Stimulated activated CD4-positive, alpha-beta T cell treated with anti-CD3 and anti-CD28 coated beads, Interleukin-2, amount 100 ng/mL, for 4 hours (primary cell): ENCODE measurements around the gene SPOCK1.
"Not testable (repeated sequence)": the region's sequence is repeated elsewhere in the genome, so short reads cannot be mapped to it uniquely, and the experiment has no call there.

Experiments
- DNase-seq: peaks from one replicate; pipeline ENCODE4 v3.0.0-alpha.2; 2020; ENCODE audit warnings: low read depth

SPOCK1 gene

GRCh38 chr5:137395011-137395755, 103.9 kb downstream of the SPOCK1 start:
- no peak for DNase-seq

DNA sequence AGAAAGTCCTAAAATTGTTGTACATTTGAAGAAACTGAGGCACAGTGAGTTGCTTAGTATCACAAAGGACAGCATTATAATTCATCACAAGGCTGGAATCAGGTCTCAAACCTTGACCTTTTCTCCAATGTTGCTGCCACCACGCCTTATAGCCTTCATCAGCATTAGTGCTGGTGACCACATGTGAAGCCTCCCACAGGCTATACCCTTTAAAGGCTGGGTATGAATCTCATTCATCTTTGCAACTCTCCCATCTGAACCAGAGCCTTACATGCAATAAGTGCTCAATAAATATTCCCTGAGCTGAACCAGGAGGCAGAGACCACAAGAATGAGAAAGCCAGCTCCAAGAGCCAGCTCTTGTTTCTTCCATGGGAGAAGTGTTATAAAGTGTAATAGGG, 104.7 kb downstream of the SPOCK1 start:
- DNase-seq = no peak

GRCh38 chr5:137393196-137393993, 105.7 kb downstream of the SPOCK1 start:
- no peak for DNase-seq

DNA sequence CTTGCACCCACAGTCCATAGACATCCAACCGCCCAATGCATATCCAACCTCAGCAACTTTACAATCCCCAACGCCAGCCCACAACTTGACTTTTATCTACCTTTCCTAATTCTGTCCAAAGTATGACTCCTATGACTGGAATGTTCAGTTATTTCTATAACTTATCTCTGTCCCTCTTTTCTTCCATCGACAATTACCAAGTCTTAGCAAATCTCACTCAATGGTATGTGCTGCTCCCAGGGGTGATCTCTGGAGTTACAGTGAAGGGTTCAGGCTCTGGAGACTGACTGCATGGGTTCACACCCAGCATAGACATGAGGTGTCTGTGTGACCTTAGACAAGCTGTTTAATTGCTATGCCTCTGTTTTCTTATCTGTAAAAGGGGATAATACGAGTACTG, 106.9 kb downstream of the SPOCK1 start:
- no peak for DNase-seq

DNA sequence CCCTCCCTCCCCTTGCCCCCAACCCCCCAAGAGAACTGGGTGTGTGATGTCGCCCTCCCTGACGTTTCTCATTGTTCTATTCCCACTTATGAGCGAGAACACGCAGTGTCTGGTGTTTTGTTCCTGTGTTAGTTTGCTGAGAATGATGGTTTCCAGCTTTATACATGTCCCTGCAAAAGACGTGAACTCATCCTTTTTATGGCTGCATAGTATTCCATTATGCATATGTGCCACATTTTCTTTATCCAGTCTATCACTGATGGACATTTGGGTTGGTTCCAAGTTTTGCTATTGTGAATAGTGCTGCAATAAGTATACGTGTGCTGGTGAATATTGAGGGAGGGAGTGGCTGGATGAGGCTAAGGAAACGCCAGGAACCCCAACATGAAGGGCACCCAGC, 108.1 kb downstream of the SPOCK1 start:
- DNase-seq = not testable (repeated sequence)

GRCh38 chr5:137389042-137389441, 110.1 kb downstream of the SPOCK1 start:
- no peak for DNase-seq

- no peak for DNase-seq
Measured at GRCh38 chr5:137385064-137385463, 114.1 kb downstream of the SPOCK1 start.

GRCh38 chr5:137383909-137384308, 115.2 kb downstream of the SPOCK1 start:
- DNase-seq = no peak

GRCh38 chr5:137381555-137381954, 117.6 kb downstream of the SPOCK1 start:
- no peak for DNase-seq

DNA sequence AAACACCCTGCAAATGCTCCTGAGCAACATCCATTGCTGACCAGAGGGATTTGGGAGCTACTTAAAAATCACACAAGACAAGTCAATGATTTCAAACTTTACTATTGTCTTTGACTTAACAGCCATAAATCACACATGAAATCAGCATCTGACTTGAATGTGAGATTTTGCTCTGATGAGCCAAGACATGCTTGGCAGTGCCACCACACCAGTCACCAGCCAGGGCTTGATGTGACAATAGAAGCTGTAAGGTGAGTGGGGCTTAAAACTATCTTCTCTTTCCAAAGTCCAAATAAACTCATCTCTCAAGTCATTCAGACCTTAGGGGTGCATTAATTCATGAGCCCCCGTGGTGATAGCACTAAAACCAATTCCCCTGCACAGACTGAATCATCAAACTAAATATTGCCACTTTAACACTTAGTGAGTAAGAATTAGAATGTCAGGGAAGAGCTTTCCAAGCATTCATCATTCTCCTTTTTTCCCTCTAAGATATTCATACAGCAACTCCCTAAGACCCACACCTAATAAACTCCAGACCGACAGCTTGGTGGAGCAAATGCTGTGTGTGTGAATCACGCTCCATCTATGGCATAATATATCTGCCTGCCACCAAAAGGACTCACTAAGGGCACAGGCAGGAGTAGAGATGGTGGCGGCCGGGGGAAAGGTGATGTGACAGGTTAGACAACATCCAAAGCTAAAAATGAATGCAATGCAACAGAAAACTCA, 119.4 kb downstream of the SPOCK1 start:
- DNase-seq = no peak

DNA sequence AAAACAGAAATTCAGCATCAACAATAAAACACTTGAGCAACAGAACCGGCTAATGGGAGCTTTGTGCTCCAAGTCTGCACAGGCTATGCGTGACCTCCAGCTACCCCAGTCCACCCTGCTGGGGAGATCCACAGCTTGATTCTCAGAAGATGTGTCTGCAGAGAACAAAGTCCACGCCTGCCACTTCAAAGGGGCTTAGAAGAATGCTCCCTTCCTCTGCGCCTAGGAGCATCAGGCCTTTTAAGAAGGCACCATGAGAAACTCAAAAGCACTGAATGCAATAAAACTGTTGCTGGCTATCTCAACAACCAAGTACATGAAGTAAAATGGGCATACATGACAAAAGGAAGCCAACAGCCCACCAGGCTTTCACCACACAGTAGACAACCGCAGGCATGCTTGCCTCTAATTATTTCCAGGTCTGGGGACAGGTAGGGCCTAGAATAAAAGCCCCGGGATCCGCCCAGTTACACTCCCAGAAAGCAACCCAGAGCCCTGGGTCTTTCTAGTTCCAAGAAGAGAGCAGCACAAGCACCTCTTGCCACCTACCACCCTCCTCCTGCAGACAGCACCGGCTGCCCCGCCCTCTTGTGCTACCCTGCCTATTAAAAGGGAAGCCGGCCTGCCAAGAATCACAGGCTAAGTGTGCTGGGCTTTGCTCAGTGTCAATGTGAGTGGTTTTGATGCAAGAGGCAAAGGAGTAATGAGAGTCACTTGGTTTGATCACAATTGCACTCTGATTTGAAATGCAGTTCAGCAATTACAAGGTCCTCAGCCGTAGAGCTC, 123.2 kb downstream of the SPOCK1 start:
- DNase-seq = no peak

DNA sequence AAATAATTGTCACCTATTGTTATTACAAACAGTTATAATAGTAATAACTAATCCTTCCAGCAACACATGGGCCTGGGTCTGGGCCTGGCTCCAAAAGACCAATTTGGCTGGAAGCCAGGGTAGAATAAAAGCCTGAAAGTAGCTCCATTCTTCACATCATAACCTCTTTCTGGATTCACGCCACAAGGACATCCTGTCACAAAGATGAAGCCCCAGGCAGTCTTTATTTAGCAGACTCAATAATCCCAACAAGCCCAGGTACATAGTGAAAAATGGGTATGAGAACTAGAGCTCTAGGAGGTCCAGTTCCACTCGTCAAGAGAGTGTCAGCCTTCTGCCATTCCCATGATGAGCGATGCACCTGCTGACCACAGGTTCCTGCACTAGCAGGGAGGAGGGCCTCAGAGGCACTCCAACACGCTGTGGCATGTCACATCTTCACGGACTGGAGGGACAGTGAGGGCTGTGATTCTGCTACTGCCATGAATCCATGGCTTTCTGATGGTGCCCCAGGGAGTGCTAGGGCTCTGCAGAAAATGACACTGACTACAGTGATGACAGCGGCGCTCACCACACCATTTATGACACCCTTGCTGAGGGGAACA, 124.9 kb downstream of the SPOCK1 start:
- no peak for DNase-seq

GRCh38 chr5:137372773-137373160, 126.4 kb downstream of the SPOCK1 start:
- no peak for DNase-seq

- no peak for DNase-seq
Measured at GRCh38 chr5:137372016-137372772, 126.9 kb downstream of the SPOCK1 start.

DNA sequence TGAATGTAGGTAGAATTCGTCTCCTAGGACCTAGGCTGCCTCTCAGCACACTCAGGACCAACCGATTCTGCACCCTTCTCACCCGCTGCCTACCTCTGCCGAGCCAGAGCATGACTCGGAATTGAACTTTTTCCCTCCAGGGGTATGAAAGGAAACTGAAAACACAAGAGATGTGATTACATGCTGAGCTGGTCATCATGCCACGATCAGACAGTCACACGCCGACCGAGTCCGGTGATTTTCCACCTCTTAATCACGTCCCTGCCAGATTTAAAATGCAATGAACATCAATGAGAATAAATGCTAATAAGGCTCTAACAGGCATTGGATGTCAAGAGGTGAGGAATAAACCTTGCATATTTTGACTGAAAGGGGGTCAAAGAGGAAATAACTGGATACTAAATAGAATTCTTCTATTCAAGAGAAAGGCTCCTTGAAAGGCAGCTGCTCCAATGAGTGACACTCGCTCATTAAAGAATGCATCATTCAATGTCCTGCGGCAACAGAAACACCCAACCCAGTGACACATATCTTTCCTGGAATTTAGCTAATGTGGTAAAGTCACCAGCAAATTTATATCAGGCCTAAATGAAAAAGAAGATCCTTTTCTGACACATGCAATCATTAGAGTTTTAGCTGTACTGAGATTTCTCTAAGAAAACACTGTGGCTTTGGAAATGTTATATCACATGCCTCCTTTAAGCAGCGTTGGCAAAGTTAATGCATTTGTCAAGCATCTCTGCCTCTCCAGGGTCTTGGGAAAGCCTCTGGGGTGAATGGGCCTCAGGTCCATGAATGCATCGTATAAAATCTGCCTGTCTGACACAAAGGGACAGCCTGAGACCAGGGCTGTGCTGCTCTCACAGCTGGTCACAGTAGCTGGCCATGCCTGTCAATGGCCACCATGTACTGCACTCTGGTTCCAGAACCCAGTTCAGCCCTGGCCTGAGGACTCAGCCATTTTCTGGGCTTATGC, 128.7 kb downstream of the SPOCK1 start:
- DNase-seq = no peak

DNA sequence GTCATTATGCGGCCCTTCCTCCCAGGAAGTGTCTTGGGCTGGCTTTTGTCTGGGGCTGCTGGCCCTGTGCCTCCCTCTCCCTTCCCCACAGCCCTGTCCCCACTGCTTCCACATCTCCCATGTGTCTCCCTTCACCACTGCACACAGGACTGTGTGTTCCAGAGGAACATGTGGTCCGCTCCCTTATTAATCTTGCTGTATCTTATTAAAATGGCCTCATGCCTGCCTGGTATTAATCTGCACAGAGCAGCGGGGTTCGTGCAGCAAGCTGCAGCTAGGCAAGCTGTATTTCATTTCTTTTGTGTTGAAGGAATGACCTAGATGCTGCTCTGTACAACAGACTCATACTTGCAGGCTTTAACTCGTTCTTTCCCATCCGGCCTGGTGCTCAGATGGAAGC, 130.5 kb downstream of the SPOCK1 start:
- DNase-seq = no peak

GRCh38 chr5:137367951-137368350, 131.2 kb downstream of the SPOCK1 start:
- DNase-seq = no peak

- DNase-seq = no peak
Measured at GRCh38 chr5:137366526-137366925, 132.6 kb downstream of the SPOCK1 start.

DNA sequence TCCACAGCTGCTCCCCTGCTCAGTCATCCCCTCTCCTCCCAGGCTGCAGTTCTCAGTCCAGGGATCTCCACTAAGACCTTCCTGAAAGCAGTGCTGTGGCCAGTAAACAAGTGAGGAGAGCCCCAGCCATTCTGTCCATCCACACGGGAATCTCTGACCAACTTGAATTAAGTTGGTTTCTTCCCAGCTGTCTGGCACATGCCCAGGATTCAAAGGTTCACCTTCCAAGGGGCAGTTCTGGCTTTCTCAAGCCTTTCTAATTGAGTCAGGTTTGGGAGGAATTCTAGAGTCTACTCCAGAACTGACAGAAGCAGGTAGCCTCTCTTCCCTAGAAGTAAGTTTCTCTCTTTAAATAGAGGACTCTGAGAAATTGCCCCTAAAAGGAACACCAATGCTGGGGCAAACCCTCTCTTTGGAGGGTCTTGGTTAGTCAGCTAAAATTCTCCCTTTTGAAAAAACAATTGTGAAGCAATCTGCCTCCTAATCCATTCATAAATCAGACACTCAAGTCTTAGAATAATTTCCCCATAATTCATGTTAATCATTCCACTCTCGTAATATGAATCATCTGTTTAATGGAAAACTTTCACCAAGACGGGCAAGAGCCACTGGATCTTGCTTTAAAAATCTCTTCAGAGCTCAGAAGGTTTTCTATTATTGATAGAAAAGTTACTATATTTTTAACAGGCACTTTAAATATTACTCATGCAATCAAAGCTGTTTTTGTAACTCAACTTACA, 133.8 kb downstream of the SPOCK1 start:
- no peak for DNase-seq
